GM12878 (cell line): Measurements from ENCODE around the gene GZMM.

Source experiments
- EGR1 ChIP-seq, 2 experiments: IDR thresholded peaks; 1 replicate in 1 of 2; 2 replicates in 1 of 2; pipeline ENCODE4 v1.6.1; 2011 to 2012; ENCODE audit warnings: low read depth in 2 of 2, low read length in 2 of 2, borderline replicate concordance in 1 of 2, mild to moderate bottlenecking in 1 of 2, moderate library complexity in 1 of 2
- EP300 ChIP-seq, 2 experiments: fragments of 150-350 bp in 1 of 2; IDR thresholded peaks; 2 replicates each; pipeline ENCODE4 v1.6.1; 2011 to 2012; ENCODE audit warnings: low read depth in 2 of 2, low read length in 2 of 2, borderline replicate concordance in 1 of 2, improper control_type of control experiment in 1 of 2, inconsistent platforms in 1 of 2; ENCODE audit not compliant: control insufficient read depth in 1 of 2
- JUNB ChIP-seq: IDR thresholded peaks from 2 replicates; pipeline ENCODE4 v1.6.1; 2016; ENCODE audit warnings: antibody characterized with exemption, mild to moderate bottlenecking
- POLR2A ChIP-seq: IDR thresholded peaks from 2 replicates; pipeline ENCODE4 v1.6.1; 2011; ENCODE audit warnings: low read depth, mild to moderate bottlenecking, low read length
- SREBF2 ChIP-seq: IDR thresholded peaks from 2 replicates; pipeline ENCODE4 v1.6.1; 2012; ENCODE audit warnings: mild to moderate bottlenecking, low read length
- TAF1 ChIP-seq: IDR thresholded peaks from 2 replicates; pipeline ENCODE4 v1.6.1; 2011; ENCODE audit warnings: mild to moderate bottlenecking, low read depth, low read length, borderline replicate concordance
- TCF12 ChIP-seq: IDR thresholded peaks from 2 replicates; pipeline ENCODE4 v1.6.1; 2011; ENCODE audit warnings: low read depth, mild to moderate bottlenecking, low read length
- YY1 ChIP-seq: IDR thresholded peaks from 2 replicates; pipeline ENCODE4 v1.6.1; 2011; ENCODE audit warnings: low read depth, mild to moderate bottlenecking, low read length
- TF ChIP-seq, protein P1 (sequence below), 3 experiments: IDR thresholded peaks in 2 of 3; conservative IDR thresholded peaks in 1 of 3; 2 replicates each; pipeline ENCODE4 v1.5.1; 2011; ENCODE audit warnings: low read depth in 3 of 3, low read length in 3 of 3, mild to moderate bottlenecking in 3 of 3, control low read depth in 2 of 3, moderate library complexity in 2 of 3, inconsistent platforms in 1 of 3, mixed read lengths in 1 of 3; ENCODE audit not compliant: control insufficient read depth in 2 of 3, insufficient read depth in 1 of 3; ENCODE audit errors: extremely low read depth in 1 of 3

DNA sequence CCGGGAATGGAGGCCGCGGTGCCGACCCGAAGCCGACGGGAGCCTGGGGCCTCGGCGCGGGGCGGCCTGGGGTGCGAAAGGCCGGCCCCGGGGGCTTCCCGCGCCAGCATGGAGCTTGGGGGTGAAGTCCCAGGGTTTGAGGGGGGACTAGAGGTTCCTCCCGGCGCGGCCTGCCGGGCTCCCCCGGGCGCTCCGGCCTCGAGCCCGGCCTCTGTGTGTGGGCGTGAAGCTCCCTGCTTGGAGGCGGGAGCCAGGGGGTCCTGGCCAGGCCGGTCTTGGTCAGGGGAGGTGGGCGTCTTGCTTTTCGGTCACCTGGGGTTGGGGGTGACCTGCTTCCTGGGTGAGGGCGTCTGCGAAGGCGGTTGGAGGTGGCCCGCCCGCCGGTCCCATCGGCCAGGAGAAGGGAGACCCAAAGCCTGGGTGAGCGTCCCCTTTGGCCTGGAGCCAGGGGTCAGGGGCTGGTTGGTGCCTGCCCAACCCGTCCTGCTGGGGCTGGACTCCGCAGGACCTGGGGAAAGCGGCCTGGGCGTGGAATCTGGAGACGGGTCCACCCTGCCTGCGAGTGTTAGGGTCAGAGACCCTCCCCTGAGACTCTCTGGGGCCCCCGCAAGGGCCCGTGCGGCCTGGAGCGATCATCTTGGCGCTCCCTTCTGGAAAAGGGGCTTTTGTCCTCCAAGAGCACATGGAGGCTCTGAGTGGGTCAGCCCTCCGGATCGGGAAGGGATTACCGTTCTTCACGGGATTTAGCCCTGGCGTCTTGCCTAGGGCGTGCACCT, 29.1 kb downstream of the GZMM start:
- peak in 1 of 2 experiments; percentile 66; a peak in 1 of 3 replicates for TF ChIP-seq EGR1 (IDR thresholded peaks at IDR 0.05; ENCODE audit: borderline replicate concordance in 1 of 2, low read depth in 2 of 2, low read length in 2 of 2)
- TF ChIP-seq, protein P1, sequence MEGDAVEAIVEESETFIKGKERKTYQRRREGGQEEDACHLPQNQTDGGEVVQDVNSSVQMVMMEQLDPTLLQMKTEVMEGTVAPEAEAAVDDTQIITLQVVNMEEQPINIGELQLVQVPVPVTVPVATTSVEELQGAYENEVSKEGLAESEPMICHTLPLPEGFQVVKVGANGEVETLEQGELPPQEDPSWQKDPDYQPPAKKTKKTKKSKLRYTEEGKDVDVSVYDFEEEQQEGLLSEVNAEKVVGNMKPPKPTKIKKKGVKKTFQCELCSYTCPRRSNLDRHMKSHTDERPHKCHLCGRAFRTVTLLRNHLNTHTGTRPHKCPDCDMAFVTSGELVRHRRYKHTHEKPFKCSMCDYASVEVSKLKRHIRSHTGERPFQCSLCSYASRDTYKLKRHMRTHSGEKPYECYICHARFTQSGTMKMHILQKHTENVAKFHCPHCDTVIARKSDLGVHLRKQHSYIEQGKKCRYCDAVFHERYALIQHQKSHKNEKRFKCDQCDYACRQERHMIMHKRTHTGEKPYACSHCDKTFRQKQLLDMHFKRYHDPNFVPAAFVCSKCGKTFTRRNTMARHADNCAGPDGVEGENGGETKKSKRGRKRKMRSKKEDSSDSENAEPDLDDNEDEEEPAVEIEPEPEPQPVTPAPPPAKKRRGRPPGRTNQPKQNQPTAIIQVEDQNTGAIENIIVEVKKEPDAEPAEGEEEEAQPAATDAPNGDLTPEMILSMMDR (IDR thresholded peaks at IDR 0.05 in 2 of 3, conservative IDR thresholded peaks at IDR 0.05 in 1 of 3; ENCODE audit: control insufficient read depth in 2 of 3, extremely low read depth in 1 of 3, insufficient read depth in 1 of 3, low read depth in 3 of 3, low read length in 3 of 3), result no peak
- TF ChIP-seq SREBF2, result no peak
- TF ChIP-seq POLR2A, result no peak
- TF ChIP-seq TAF1, result no peak
- no peak for TF ChIP-seq TCF12
- no peak for TF ChIP-seq EP300 (IDR thresholded peaks at IDR 0.05; ENCODE audit: borderline replicate concordance in 1 of 2, control insufficient read depth in 1 of 2, low read depth in 2 of 2, low read length in 2 of 2)
- TF ChIP-seq JUNB, result no peak
- TF ChIP-seq YY1, result no peak
